GM18526 (cell line): ENCODE measurements around the gene NFKB2.
A peak's percentile ranks its signal among the peaks of the same experiment; 100 is the strongest.

Experiments
- POLR2A ChIP-seq: IDR thresholded peaks from 3 replicates; pipeline ENCODE4 v1.6.1; 2011; ENCODE audit not compliant: insufficient read length; ENCODE audit errors: extremely low read depth

Gene NFKB2

DNA sequence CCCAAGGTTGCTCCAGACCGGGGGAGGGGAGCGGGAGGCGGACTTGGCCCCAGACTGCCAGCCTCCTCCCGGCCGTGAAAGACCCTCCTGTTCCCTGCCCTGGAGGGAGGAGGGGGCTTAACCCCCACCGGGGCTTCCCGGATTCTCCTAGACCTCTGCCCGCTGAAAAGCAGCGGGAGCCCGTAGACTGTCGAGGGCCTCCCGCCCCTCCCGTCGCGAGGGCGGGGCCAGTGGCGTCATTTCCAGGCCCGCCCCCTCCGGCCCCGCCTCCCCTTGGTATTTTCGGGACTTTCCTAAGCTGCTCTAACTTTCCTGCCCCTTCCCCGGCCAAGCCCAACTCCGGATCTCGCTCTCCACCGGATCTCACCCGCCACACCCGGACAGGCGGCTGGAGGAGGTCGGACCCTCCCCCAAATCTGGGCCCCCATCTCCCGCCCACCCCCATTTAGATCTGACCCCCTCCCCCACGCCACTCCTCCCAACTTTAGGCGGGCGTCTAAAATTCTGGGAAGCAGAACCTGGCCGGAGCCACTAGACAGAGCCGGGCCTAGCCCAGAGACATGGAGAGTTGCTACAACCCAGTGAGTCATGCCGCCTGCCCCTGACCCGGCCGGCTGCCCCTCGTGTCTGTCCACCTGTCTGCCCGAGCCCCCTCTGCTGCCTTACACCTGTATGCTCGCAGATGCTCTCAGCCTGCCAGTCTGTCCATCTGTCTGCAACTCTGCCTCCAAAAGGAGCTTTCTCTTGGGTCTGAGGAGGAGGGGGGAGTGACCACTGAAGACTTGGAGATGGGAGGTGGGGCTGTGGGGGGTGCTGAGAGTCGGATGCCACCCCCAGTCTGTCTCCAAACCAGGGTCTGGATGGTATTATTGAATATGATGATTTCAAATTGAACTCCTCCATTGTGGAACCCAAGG is at the start of gene NFKB2:
Gene NFKB2 (plus strand): TSS at position 306 of the 917 bp plus-strand sequence. CDS start 255 bp downstream, at position 561.
- peak; percentile 84 for TF ChIP-seq POLR2A

DNA sequence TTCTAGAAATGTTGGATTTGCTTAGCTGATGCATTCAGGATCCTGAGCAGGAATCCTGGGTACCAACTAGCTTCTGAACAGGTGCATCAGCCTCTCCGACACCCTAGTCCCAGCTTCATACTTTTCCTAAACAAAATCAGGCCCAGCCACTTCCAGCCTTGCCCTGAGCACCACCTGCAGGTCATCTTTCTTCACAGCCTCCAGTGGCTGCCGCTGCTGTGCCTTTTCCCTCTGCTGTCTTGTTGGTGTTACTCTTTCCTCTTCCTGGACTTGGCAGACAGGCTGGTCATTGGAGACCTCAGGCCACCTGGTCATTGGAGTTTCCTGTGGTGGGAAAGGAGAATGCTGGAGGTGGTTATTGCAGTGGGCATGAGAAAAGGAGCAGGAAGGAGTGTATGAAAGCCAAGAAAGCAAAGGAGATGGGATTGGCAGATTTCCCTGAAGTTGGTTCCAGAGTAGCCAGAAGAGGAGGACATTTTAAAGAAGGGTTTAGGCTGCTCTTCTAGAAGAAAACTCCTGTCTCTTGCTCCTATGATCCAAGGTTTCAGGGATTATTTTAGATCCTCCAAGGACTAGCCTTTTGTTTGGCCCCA is 48.2 kb upstream of the NFKB2 start:
- no peak for TF ChIP-seq POLR2A

DNA sequence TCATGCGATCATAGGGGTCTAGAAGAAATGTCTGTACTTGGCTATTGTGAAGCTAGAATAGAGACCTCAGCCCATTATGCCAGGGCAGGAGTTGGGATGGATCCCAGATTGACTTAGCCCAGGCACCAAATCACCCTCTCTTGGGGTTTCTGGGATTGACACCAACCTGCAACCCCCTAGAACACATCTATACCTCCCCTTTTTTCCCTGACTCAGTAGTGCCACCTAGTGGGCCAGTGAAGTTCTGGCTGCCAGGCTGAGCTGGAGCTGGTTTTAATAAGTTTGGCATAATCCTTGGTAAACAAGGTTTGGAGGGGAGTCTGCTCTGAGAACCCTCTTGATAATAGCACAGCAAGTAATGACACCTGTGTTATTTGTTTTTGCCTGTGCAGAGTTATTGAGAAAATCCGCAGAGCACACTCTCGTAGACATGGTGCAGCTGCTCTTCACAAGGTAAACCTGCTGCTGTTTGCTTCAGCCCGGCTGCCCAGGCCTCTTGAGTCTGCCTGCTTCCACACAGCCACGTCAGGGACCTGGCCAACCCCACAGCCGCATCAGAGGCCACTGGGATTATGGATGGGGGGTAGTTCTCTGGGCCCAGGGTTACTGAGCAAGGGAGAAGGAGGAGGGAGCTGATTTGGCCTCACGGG is 43.3 kb upstream of the NFKB2 start:
- no peak for TF ChIP-seq POLR2A

DNA sequence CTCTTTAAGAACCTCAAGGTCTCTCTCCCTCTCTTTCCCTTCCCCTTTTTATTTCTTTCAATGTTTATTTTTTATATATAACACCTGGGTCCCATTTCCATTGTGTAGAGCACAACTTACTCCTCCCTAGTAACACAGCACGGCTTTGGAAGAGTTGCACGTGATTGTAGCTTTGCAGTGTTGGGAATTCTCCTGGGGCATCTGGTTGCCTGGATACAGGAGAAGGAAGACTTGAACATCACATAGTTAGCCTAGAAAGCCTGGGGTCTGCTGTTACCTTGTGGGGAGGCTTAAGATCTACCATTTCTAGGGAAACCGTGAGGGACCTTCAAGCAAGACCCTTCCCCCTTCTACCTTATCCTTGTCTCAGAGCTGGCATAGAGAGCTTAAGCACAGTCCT is 41.1 kb upstream of the NFKB2 start:
- no peak for TF ChIP-seq POLR2A

DNA sequence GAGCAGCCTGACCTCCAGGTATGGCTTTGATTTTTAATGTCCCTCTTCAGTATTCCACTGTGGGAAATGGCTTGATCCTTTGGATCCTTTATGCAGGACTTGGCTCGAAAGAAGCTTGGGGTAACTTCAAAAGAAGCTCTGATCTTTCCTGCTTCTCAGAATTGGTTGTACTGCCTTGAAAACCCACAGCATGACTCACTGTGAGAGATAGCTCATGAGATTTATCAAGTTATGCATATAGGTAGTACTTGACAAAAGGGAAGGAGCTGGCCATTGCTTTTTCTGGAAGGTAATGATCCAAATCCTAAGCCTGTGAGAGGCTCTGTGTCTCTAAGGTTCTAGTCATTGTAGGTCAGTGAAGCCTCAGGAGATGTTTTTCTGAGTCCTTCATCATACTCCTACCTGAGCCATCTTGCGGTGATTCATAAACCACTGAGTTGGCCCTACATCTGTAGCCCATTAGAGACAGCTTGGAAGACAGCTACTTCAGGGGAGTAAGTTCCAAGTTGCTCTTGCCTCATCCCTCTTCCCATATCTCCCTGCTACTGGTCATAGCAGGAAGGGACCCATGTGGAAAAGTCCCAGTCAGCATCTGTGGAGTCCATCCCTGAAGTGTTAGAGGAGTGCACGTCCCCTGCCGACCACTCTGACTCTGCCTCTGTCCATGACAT is 36.7 kb upstream of the NFKB2 start:
- TF ChIP-seq POLR2A: no peak

DNA sequence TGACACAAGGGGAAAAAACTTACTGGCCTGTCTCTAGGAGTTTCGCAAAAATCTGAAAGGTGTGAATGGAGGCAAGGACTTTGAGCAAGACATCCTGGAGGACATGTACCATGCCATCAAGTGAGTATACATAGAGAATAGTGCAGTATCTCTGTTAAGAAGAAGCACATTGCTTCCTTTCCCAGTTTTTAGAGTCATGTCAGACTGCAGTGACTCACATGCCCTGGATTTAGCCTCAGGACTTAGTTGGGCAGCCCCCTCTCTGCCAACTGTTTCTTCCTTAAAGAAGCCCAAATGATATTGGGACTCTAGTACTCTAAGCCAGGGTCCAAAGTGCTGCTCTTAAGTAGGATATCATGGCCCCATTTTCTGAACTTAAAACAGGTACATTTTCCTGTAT is 28.1 kb upstream of the NFKB2 start:
- no peak for TF ChIP-seq POLR2A

DNA sequence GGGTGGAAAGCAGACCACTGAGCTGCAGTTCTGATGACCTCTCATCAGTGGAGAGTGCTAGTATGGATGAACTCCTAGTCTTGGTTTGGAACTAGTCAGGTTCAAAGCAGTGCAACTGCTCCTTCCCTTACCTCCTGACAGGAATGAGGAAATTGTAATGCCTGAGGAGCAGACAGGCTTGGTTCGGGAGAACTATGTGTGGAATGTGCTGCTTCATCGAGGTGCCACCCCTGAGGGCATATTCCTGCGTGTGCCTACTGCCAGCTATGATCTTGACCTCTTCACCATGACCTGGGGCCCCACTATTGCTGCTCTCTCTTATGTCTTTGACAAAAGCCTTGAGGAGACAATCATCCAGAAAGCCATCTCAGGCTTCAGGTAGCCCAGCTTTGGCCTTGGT is 27.4 kb upstream of the NFKB2 start:
- TF ChIP-seq POLR2A: no peak

DNA sequence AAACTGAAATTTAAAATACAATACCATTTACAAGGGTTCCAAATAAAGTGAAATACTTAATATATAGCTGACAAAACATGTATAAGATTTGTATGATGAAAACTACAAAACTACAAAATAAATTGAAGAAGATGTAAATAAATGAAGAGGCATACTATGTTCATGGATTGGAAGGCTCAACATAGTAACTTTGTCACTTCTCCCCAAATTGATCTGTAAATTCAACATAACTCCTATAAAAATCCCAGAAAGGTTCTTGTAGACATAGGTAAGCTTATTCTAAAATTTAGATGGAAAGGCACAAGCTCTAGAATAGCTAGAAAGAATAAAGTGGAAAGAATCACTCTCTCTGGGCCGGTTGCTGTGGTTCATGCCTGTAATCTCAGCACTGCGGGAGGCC is 24.2 kb upstream of the NFKB2 start:
- TF ChIP-seq POLR2A: no peak

DNA sequence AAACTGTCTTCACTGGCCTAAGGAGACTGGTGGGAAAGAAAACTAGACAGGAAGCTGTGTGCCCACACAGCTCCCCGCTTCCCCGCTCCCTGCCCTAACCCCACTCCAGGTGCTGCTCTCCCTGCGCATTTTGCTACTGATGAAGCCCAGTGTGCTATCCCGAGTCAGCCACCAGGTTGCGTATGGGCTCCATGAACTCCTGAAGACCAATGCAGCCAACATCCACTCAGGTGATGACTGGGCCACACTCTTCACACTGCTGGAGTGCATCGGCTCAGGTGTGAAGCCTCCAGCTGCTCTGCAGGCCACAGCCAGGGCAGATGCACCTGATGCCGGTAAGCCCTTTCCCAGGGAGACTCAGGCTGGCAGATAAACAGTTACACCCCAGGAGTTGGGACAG is 20.3 kb upstream of the NFKB2 start:
- TF ChIP-seq POLR2A: no peak

DNA sequence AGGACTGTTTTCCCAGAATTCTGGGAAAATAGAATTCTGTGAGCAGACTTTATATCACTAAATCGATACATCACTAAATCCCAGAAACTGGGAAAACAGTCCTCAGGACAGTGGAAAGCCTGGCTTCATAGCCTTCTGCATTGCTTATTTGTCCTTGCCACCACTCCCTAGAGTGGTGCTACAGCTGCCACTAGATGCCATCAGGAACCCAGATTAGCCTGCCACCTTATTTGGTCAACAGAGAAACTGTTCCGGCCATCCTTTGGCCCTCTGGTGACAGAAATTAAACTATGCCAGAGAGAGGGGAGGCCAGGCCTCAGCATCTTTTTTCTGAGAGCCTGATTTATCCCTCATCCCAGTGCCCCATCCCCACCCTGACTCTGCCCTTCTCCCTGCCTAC is 19.6 kb upstream of the NFKB2 start:
- no peak for TF ChIP-seq POLR2A

DNA sequence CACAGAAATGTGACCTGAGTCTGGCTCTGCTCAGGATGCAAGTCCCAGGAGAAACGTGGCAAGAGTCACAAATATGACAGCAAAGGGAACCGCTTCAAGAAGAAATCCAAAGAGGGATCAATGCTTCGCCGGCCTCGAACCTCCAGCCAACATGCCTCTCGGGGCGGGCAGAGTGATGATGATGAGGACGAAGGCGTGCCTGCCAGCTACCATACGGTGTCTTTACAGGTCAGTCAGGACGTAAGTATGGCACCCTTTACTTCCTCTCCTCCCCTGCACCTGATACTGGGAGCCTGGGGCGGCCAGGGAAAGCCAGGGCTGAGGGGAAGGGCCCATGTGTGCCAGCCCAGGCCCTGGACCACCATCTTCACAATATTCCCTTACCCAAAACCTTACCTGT is 18.6 kb upstream of the NFKB2 start:
- no peak for TF ChIP-seq POLR2A

DNA sequence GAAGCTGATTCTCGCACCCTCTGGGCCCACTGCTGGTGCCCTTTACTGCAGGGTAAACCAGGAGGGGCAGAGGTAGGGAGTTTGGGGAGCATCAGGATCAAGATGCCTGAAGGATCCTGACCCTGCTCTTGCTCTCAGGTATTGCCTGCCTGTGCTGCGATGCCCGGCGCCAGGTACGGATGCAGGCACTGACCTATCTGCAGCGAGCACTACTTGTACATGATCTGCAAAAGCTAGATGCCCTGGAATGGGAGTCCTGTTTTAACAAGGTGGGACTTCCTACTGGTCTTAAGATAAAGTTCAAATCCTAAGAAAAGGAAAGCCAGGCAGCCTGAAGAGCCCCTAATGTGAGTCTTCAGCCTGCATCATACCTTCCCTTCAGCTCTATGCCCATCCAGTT is 16.1 kb upstream of the NFKB2 start:
- no peak for TF ChIP-seq POLR2A

DNA sequence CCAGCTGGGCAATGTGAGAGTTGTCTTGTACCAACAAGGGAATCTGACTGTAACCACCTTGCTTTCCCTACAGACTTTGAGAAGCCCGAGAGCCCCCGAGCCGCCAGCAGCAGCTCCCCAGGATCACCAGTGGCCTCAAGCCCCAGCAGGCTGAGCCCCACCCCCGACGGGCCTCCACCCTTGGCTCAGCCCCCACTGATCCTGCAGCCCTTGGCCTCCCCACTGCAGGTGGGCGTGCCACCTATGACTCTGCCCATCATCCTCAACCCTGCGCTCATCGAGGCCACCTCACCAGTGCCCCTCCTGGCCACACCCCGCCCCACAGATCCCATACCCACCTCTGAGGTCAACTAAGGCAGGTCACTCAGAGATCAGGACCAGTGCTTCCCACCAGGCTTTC is 13.5 kb upstream of the NFKB2 start:
- no peak for TF ChIP-seq POLR2A

DNA sequence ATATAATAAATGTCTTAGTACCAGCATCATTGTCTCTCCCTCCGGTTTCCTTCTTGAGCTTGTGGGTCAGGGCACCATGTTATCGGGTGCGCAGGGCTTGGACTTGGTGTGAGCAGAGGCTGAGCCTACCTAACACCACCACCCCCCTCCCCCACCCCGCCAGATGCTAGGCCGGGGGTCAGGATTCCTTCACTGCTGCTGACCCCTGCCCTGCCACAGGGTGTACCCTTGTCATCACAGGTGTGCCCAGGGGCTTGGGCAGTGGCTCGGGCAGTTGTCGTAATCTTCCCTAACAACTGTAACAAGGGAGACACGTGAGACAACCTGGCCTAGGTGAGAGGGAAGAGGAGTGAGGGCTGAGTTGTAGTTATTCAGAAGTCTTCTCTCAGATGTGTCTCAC is 12.6 kb upstream of the NFKB2 start:
- no peak for TF ChIP-seq POLR2A

DNA sequence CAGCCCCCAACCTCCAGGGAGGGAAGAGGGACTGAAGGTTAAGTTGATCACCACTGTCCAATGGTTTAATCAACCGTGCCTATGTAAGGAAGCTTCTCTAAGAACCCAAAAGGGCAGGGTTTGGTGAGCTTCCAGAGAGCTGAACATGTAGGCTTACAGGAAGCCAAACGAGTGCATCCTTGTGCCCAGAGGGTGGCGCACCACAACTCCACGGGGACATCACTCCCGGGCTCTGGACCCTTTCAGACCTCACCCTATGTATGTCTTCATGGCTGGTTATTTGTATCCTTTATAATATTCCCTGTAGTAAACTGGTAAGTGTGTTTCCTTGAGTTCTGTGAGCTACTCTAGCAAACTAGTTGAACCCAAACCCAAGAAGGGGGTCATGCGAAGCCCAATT is 11.5 kb upstream of the NFKB2 start:
- TF ChIP-seq POLR2A: no peak
